Activated effector memory CD4-positive, alpha-beta T cell treated with anti-CD3 and anti-CD28 coated beads, Interleukin-2, amount 50 U/mL, for 16 hours (primary cell): ENCODE data around the gene CERS4.
"Not testable (repeated sequence)": the region's sequence is repeated elsewhere in the genome, so short reads cannot be mapped to it uniquely, and the experiment has no call there.

Source experiments
- DNase-seq: peaks from one replicate; pipeline ENCODE4 v3.0.0-alpha.2; 2020

CERS4 gene

DNA sequence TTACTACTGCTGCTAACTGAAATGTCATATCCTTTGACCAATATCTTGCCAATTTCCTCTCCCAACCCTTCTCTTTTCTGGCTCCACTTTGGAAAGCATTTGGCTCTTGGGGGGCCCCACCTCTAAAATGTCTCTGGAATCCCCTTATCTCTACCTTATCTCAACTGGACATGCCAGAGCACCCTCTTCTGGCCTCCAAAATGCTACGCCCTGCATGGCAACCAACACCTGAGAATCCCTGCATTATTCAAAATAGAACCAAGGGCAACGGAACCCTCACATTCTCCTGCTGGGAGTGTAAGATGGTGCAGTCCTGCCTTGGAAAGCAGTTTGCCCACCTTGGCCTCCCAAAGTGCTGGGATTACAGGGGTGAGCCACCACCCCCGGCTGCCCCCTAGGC lies 35.3 kb downstream of the CERS4 start:
- DNase-seq, result no peak

DNA sequence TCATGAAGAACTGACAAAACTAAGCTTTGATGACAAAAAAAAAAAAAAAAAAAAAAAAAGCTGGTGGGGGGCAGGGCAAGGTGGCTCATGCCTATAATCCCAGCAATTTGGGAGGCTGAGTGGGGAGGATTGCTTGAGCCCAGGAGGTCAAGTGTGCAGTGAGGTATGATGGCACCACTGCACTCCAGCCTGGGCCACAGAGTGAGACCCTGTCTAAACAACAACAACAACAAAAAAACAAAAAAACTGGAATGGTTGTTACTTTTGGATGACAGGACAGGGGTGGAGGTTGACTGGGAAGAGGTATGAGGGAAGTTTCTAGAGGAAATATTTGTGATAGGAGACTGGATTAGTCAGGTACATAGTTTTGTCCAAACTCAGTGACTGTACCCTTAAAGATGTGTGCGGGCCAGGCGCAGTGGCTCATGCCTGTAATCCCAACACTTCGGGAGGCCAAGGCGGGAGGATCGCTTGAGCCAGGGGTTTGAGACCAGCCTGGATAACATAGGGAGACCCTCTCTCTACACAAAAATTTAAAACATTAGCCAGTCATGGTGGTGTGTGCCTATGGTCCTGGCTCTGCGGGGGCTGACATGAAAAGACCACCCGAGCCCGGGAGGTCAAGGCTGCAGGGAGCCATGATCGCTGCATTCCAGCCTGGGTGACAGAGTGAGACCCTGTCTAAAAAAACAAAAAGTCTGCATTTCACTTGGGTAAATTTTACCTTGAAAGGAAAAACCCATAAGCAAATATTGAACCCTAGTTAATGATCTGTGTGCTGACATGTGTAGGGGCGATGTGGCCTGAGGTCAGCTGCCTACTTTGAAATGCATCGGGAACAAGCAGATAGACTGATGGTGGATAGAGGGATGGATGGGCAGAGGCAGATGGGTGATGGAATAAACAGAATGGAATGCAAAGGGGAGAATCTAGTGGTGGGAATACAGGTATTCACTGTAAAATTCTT lies 37.0 kb downstream of the CERS4 start:
- no peak for DNase-seq

DNA sequence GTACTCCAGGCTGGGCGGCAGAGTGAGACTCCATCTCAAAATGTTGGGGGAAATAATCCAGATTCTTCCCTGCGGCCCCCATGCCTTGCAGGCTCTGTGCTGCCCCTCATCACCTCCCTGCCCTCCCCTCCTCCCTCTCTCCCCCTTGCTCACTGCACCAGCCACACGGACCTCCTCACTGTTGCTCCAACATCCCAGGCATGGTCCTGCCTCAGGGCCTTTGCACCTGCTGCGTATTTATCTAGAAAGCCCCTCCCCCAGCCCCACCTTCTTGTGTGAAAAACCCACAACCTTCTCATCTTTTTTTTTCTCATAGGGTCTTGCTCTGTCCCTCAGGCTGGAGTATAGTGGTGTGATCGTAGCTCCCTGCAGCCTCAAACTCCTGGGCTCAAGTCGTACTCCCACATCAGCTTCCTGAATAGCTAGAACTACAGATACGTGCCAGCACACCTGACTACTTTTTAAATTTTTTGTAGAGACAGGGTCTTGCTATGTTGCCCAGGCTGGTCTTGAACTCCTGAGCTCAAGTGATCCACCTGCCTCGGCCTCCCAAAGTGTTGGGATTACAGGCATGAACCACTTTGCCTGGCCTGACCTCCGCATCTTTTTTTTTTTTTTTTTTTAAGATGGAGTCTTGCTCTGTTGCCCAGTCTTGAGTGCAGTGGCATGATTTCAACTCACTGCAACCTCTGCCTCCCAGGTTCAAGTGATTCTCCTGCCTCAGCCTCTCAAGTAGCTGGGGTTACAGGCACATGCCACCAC lies 38.1 kb downstream of the CERS4 start:
- DNase-seq, result not testable (repeated sequence)

DNA sequence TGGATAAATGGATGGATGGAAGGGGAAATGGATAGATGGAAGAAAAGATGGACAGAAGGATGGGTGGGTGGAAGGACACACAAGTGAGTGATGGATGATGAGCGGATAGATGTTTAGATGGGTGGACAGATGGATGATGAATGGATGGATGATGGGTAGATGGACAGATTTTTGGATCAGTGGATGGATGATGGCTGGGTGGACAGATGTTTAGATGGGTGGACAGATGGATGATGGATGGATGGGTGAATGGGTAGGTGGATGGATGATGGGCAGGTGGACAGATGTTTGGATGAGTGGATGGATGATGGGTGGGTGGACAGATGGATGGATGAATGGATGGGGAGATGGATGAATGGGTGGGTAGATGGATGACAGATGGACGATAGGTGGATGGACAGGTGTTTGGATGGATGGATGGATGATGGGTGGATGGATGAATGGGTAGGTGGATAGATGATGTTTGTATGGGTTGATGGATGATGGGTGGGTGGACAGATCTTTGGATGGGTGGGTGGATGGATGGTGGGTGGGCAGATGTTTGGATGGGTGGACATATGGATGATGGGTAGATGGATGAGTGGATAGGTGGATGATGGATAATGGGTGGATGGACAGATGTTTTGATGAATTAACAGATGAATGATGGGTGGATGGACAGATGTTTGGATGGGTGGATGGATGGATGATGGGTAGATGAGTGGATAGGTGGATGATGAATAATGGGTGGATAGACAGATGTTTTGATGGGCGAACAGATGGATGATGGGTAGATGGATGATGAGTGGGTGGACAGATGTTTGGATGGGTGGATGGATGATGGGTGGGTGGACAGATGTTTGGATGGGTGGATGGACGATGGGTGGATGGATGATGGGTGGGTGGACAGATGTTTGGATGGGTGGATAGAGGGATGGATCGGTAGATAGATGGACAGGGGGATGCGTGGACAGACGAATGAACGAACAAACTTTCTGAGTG lies 39.5 kb downstream of the CERS4 start:
- DNase-seq, result no peak

DNA sequence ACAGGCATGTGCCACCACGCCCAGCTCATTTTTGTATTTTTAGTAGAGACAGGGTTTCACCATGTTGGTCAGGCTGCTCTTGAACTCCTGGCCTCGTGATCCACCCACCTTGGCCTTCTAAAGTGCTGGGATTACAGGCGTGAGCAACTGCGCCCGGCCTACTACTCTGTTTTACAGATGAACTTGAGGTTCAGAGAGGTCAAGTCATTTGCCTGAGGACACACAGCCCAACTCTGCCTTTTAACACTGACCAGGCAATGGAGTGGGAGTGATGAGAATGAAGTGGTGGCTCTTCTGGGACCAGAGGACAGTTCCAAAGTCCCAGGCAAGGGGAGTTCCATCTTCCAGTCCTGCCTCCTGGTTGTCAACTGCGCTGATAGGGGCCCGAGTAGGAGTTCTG lies 41.4 kb downstream of the CERS4 start:
- DNase-seq, result no peak

DNA sequence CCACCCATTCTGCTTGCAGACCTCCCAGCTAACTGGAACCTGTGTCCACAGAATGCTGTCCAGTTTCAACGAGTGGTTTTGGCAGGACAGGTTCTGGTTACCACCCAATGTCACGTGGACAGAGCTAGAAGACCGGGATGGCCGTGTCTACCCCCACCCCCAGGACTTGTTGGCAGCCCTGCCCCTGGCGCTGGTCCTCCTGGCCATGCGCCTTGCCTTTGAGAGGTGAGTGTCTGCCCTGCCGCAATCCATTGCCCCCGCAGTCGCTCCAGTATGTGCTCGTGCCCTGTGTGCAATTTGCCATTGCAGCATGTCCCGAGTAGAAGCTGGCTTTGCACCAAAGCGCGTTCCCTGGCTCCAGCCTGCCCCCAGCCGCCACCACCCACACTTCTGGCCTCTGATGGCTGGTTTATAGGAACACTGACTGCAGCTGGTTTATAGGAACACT lies 41.9 kb downstream of the CERS4 start:
- DNase-seq, result no peak

DNA sequence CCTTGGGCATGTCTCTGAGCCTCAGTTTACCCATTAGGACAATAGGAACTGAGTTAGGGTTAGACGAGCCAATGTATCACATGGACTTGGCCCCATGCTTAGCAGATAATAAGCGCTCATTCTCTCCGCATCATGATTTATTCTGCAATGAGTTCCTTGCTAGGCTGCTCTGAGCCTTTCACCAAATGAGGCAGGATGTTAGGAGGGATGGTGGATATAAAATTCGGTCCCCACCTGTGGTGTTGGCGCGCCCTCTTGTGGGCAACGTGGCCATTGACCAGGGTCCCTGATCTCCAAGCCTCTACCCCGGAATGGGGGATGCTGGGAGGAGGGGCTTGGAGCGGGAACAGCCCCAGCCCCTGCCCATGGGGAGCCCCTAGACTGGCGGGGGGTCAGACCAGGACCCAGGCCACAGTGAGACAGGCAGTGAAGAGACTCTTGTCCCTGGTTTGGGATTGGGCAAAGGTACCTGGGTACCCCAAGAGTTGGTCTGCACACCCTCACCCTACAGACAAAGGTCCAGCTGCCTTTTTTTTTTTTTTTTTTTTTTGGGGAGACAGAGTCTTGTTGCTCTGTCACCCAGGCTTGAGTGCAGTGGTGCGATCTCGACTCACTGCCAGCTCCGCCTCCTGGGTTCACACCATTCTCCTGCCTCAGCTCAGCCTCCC lies 43.9 kb downstream of the CERS4 start:
- DNase-seq, result peak; percentile 94

DNA sequence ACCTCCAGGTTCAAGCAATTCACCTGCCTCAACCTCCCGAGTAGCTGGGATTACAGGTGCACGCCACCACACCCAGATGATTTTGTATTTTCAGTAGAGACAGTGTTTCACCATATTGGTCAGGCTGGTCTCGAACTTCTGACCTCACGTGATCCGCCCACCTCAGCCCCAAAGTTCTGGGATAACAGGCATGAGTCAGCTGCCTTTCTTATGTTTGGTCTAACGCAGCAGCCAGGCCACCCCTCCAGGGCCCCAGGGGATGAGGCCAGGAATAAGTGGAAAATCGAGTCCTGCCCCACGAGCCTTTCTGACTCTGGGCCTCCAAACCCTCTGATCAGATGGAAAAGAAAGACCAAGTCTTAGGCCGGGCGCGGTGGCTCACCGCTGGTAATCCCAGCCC lies 44.5 kb downstream of the CERS4 start:
- no peak for DNase-seq

DNA sequence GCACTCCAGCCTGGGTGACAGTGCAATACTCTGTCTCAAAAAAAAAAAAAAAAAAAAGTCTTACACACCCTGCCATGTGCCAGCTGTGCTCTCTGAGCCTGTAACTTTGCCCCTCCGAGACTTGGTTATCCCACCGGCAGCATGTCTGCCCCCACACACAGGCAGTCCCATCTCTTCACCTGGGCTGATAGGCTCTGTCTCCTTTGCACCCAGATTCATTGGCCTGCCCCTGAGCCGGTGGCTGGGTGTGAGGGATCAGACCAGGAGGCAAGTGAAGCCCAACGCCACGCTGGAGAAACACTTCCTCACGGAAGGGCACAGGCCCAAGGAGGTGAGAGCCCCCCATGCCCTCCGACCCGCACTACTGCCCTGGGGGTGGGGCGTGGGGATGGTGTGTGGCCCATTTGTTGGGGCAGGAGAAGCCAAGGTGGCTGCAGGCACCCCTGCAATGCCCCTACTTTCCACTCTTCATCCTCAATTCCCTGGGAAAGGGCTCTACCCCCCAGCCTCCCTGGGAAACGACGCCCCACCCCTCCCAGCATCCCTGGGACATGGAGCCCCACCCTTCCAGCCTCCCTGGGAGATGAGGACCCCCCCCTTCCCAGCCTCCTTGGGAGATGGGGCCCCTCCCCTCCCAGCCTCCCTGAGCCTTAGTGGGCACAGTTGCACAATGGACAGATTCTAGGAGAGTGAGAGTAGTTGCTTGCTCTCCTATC lies 45.3 kb downstream of the CERS4 start:
- no peak for DNase-seq

DNA sequence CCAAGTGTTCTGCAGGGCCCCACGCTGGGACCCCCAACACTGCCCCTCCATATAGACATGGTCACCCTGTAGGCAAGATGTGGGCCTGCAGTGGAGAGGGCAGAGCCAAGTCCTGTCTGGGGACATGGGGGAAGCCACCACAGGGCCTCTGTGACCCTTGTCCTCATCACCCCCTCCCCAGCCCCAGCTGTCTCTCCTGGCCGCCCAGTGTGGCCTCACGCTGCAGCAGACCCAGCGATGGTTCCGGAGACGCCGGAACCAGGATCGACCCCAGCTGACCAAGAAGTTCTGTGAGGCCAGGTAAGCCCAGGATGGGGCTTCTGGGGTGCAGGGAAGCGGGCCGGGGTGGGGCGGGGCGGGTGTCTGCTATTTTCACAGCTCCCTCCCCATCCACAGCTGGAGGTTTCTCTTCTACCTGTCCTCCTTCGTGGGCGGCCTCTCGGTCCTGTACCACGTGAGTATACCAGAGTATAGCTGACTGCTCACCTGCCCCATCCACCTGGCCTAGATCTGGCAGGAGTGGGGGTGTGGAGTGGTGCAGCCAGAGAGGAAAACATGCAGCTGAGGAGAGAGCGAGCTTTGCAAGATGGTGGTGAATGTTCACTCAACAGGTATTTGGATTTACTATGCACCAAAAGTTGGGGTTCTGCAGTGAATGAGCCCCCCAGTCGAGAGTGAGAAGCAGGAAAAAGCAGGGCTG lies 46.4 kb downstream of the CERS4 start:
- no peak for DNase-seq

DNA sequence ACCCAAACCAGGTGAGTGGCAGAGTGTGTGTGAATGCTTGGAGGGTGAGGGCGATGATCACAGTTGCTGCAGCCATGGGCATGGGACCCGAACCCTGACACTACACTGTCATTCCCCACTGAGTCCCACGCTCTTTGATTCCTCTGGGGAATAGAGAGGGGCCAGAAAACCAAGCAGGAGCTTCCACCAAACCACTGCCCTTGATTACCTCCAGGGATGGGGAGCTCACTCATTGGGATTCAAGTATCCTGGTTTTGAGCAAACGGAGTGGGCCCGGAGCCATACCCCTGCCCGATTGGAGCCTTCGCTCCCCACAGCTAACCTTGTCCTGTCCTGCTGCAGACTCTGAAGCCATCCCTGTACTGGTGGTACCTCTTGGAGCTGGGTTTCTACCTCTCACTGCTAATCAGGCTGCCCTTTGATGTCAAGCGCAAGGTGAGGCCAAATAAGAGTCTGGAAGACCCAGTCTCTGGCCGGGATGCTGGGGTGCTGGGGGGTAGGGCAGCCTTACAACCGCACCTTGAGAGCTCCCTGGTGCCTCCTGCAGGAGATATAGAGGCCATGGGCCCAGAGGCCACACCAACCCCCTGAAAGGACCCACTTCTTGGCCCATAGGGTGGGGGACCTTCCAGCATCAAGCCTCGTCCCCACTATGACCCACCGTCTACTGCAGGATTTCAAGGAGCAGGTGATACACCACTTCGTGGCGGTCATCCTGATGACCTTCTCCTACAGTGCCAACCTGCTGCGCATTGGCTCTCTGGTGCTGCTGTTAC lies 47.3 kb downstream of the CERS4 start:
- no peak for DNase-seq

DNA sequence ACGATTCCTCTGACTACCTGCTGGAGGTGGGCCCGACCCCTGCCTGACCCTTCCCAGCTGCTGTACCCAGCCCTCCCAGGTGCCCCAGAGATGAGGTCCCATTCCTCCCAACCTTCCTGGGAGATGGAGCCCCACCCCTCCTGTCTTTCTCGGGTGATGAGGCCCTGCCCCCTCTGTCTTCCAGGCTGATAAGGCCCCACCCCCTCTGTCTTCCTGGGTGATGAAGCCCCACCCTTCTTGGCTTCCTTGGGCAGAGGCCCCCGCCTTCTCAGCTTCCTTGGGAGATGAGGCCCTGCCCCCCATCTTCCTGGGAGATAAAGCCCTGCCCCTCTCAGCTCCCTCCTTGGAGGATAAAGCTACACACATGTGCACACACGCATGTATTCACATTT lies 47.9 kb downstream of the CERS4 start:
- no peak for DNase-seq

DNA sequence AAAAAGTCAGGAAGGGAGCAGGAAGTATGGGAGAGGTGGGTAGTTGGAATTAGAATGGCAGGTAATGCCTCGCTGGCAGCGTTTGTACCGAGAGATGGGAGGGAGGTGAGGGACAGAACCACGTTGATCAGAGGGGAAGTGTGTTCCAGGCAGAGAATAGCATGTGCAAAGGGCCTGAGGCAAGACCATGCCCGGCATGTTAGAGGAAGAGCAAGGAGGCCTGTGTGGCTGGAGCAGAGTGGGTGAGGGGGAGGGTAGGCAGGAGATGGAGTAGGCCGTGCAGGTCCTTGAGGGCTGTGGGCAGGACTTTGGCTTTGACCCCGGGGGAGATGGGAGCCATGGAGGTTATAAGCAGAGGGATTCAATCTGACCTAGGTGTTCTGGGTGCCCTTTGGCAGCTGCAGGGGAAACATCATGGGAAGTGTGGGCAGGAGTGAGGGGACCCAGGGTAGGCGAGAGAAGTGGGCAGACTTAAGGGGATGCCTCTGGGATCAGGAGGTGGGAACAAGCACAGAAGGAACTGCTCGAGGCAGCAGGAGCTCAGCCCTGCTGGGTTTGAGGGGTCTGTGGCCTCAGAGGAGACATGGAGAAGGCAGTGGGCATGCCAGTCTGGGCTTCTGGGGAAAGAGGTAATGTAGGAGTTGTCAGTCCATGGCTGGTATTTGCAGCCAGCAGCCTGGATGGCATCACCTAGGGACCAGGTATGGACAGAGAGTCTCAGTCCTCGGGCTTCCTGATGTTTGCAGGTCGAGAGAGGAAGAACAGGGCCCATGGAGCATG lies 50.2 kb downstream of the CERS4 start:
- peak; percentile 49 for DNase-seq

DNA sequence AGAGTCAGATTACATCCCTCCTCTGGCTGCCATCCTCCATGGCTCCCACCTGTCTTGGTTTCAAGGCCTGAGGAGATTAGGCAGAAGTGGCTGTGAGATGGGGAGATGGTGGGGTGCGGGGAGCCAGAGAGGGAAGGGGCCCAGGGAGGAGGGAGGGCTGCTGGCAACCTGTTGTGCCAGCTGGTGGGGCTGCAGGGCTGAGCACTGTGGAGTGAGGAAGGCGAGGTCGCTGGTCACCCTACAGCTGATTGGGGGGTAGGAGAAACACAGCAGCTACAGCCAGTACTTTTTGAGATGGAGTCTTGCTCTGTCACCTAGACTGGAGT lies 50.7 kb downstream of the CERS4 start:
- DNase-seq, result peak; percentile 44

DNA sequence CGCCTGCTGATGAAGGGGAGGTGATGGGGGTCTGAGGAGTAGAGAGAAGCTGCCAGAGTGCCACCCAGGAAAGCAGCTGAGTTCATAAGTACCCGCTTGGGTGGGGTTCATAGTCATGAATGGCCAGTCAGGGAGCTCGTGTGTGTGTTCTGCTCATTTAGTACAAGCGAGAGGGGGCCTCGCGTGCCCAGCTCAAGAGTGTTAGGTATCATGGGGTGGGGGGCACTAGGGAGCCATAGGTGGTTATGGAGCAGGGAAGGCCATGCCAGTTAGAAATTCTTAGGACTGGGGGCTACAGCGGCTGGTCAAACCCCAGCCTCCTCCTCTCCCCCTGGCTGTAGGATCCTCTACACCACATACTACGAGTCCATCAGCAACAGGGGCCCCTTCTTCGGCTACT lies 52.2 kb downstream of the CERS4 start:
- DNase-seq, result peak; percentile 44

DNA sequence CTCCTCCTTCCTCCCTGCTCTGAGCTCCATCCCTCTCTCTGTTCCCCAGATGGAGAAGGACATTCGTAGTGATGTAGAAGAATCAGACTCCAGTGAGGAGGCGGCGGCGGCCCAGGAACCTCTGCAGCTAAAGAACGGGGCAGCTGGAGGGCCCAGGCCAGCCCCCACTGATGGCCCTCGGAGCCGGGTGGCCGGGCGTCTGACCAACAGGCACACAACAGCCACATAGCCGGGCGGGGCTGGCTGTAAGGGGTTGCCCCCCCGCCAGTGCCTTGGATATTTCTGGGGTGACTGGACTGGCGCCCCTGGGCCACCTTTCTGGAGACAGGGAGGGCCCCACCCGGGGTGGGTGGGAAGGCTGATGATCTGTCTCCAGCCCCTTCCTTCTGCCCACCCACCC lies 52.7 kb downstream of the CERS4 start:
- peak; percentile 53 for DNase-seq

DNA sequence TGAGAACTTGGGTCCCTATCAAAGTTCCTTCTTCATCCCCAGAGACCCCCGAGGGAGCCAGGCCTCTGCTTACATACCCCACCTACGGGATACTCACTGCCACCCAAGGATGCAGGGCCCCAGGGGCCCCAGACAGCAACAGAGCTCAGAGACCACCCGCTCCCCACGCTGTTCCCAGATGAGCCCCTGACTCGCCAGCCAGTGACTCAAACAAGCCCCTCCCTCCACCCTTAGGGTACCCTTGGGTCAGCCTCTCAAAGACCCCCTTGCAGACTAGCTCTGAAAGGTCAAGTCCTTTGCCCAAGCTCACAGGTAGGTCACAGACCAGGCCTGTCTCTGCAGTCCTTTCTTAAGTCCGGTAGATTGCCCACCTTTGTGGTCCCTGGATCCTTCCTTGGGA lies 53.3 kb downstream of the CERS4 start:
- peak; percentile 38 for DNase-seq

DNA sequence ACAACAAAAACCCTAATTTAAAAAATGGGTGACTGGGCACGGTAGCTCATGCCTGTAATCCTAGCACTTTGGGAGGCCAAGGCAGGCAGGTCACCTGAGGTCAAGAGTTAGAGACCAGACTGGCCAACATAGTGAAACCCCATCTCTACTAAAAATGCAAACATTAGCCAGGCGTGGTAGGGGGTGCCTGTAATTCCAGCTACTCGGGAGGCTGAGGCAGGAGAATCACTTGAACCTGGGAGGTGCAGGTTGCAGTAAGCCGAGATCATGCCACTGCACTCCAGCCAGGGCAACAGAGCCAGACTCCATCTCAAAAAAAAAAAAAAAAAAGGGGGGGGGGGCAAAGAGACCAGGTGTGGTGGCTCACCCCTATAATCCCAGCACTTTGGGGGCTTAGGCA lies 55.1 kb downstream of the CERS4 start:
- DNase-seq, result peak; percentile 36

DNA sequence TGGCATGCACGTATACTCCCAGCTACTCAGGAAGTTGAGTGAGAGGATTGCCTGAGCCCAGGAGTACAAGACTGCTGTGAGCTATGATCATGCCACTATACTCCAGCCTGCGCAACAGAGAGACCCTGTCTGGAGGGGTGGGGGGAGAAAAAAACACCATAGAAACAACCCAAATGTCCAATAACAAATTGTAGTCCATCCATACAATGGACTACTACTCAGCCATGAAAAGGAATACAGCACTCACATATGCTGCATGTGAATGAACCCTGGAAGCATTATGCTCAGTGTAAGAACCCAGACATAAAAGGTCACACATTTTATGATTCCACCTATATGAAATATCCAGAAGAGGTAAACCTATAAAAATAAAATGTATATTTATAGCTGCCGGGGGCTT lies 56.7 kb downstream of the CERS4 start:
- DNase-seq, result peak; percentile 16
